ENCODE results near the gene ZMIZ1.

ZMIZ1 gene

DNA sequence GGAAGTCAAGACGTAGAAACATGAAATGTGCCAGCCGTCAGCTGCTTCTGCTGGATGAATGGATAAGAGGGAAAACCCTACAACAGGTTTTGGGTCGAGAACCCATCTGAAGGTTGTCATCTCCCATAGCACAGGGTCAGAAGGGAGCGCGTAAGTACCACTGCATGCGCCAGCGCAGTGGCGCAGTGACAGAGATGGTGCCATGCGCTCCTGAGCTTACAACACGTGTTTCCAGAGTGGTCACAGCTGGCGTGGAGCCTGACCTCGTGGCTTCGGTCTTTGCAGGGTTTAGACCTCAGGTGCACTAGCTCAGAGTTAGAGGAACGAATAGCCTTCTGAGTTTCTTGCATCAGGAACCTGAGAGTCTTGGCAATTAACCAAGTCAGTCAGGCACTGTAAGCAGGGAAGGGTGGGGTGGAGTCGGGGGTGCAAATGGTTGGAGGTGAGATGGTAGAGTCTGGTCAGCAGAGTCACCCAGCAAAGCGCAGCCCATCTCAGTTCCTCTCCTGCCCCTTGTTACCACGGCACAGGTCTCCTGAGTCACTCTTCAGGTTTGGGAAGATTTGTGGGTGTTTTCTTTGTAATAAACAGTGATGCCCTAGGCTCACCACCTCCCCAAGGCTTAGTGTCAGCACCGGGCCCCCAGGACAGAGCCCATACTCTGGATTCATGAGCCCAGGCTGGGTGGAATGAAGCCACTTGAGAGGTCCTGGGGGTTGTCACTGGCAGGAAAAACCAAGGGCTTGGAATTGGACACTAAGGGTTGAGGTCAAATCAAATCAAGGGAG, 194.4 kb downstream of the ZMIZ1 start:
- Mint-ChIP-seq H3K27me3 (no peaks in the 10 kb centered on the region), H3K4me3 (no peak overlapping the region), H3K9me3 (no peaks in the 10 kb centered on the region), H3K27ac (peak overlapping the region; percentile 98), H3K36me3 (peaks cover 31% of the 10 kb centered on the region), H3K4me1 (peaks cover 100% of the 10 kb centered on the region)
- ATAC-seq: no peak

DNA sequence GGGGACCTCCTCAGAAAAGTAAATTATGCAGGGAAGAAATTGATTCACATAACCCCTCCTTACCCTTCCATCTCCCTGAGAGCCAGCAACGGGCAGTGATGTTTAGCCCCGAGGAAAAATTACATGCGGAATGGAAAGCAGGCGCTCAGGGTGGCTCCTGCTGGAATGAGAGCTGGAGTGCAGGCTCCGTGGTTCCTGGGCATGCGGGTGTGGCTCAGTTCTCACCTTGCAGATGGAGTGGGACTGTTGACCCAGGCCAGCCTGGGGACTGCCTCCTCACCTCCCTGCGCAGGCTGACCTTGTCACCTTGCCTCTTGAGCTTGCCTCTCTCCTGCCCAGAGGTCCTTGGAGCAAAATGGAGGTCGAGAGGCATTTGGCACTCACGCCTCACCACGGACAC, 195.2 kb downstream of the ZMIZ1 start:
- ATAC-seq: no peak
- Mint-ChIP-seq H3K4me3 (no peak overlapping the region), H3K36me3 (peaks cover 30% of the 10 kb centered on the region), H3K27ac (peak overlapping the region; percentile 98), H3K9me3 (no peaks in the 10 kb centered on the region), H3K27me3 (no peaks in the 10 kb centered on the region), H3K4me1 (peaks cover 100% of the 10 kb centered on the region)

DNA sequence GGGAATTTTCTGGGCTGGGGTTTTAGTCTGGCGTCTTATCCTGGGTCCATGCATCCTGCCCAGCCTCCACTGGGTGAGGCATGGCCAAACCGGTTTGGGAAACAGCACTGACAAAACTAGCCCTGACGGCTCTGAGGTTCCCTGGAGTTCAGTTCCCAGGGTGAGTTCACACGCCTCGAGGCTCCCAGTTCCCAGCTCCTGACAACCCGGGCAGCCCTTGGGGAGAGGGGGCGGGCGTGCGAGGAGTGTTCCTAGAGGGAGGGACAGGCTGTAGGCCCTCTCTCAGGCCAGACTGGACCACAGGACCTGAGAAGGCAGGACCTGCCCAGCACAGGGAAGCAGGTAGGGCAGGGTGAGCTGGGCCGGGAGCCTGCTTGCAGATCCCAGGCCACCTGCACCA, 196.2 kb downstream of the ZMIZ1 start:
- no peak for ATAC-seq
- Mint-ChIP-seq H3K36me3 (peaks cover 33% of the 10 kb centered on the region), H3K4me3 (no peak overlapping the region), H3K27me3 (no peaks in the 10 kb centered on the region), H3K4me1 (peaks cover 99% of the 10 kb centered on the region), H3K27ac (peak overlapping the region; percentile 98), H3K9me3 (no peaks in the 10 kb centered on the region)

DNA sequence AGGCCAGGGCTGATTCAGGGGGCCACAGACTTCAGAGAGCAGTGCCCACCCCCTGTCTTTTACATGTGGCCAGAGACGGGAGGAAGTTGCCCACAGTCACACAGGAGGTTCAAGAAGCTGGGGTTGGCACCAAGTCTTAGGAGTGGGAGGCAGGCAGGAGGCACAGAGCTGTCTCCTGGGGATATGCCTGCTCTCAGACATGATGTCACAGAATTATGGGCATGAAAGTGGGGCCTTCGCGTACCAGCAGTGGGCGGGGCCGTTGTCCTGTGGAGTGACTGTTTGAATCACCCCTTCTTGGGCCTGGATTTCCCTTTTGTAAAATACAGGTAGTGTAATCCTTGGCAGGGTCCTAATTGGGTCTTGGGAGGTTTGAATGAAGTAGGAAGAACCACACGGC, 197.3 kb downstream of the ZMIZ1 start:
- Mint-ChIP-seq H3K4me1 (peaks cover 99% of the 10 kb centered on the region), H3K4me3 (peak overlapping the region; percentile 71), H3K9me3 (no peaks in the 10 kb centered on the region), H3K27me3 (no peaks in the 10 kb centered on the region), H3K27ac (peak overlapping the region; percentile 98), H3K36me3 (peaks cover 38% of the 10 kb centered on the region)
- peak; percentile 76 for ATAC-seq

DNA sequence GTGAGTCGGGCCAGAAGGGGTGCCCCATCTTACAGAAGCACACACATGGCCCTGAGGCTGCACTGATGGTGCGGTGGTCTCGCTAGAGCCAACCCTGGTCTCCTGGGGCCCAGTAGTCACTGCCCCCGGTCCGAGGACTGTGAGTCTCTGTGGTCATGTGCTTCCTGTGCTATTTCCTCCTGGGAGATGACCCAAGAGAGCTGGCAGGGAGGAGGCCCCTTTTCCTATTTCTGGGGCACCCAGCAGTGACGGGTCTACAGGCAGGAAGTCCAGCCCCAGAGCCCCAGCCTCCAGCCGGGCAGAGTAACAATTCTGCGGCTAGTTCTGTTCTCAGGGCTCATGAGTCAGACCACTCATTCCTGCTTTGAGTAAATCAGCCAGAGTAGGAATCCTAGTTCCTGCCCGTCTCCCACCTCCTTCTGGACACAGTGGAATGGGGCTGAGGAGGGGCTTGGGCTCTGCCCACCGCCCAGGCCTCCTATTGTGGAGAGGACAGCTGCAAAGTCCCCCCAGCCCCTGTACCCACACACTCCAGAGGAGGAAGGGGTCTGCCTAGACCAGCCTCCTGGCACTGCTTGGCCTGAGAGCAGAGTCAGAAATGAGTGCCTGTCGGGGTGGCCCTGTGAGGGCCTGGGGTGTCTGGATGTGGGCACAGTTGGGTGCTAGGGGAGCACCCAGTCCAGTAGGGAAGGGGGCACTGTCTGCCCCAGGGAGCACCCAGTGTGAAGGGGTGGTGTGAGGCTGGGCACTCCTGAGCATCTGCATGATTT, 198.0 kb downstream of the ZMIZ1 start:
- no peaks in the 10 kb centered on the region for H3K27me3 Mint-ChIP-seq
- H3K36me3 Mint-ChIP-seq: peaks cover 42% of the 10 kb centered on the region
- peak overlapping the region; percentile 71 for H3K4me3 Mint-ChIP-seq
- H3K4me1 Mint-ChIP-seq: peaks cover 98% of the 10 kb centered on the region
- H3K9me3 Mint-ChIP-seq: no peaks in the 10 kb centered on the region
- peak; percentile 89 for ATAC-seq
- H3K27ac Mint-ChIP-seq: peak overlapping the region; percentile 98

DNA sequence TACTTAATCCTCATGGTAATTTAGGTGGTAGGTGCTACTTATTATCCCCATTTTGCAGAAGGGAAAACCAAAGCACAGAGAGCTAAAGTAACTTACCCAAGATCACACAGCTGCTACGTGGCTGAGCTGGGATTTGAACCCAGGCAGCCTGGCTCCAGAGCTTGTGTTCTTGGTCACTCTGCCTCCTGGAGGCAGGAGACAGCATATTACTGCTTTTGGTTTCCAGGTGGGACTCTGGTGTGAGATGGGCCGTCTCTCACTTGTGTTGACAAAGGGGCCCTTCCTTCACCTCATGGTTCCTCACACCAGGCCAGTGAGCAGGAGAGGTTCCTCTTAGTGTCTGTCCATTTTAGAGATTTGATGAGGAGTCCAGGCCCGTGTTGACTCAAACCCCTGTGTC, 198.7 kb downstream of the ZMIZ1 start:
- Mint-ChIP-seq H3K27me3 (no peaks in the 10 kb centered on the region), H3K4me1 (peaks cover 98% of the 10 kb centered on the region), H3K36me3 (peaks cover 43% of the 10 kb centered on the region), H3K27ac (peak overlapping the region; percentile 98), H3K4me3 (no peak overlapping the region), H3K9me3 (no peaks in the 10 kb centered on the region)
- ATAC-seq: no peak

DNA sequence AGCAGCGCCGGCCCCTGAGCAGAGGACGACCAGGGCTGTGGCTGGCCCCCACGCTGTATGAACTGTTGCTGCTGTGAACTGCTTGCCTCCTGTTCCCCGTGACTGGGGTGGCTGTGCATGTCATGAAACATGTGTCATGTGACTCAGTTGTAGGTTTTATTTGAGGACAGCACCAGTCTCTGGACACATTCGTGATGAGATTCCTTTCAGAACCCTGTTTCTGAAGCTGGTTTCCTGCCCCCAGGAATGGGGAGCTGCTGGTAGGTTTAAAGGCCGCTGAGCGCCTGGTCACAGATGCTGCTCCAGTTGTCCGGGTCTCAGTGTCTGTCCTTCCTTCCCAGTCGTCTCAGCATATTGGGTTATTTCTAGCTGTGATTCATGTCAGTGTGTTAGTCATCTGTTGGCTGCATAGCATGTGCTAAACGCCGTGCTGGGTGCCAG, 199.4 kb downstream of the ZMIZ1 start:
- peak overlapping the region; percentile 17 for H3K4me3 Mint-ChIP-seq
- peaks cover 98% of the 10 kb centered on the region for H3K4me1 Mint-ChIP-seq

GRCh38 chr10:79268742-79269141, 200.0 kb downstream of the ZMIZ1 start:
- Mint-ChIP-seq H3K9me3 (no peaks in the 10 kb centered on the region), H3K4me3 (peak overlapping the region; percentile 17), H3K27ac (peak overlapping the region; percentile 98), H3K27me3 (no peaks in the 10 kb centered on the region), H3K36me3 (peaks cover 40% of the 10 kb centered on the region), H3K4me1 (peaks cover 98% of the 10 kb centered on the region)
- ATAC-seq: no peak

More for the DNA sequence above, 199.4 kb downstream of the ZMIZ1 start:
- peak overlapping the region; percentile 98 for H3K27ac Mint-ChIP-seq
- no peak for ATAC-seq
- H3K27me3 Mint-ChIP-seq: no peaks in the 10 kb centered on the region
- peaks cover 40% of the 10 kb centered on the region for H3K36me3 Mint-ChIP-seq
- no peaks in the 10 kb centered on the region for H3K9me3 Mint-ChIP-seq

GRCh38 chr10:79269443-79269842, 200.7 kb downstream of the ZMIZ1 start:
- H3K27me3 Mint-ChIP-seq: no peaks in the 10 kb centered on the region
- H3K9me3 Mint-ChIP-seq: no peaks in the 10 kb centered on the region
- H3K4me3 Mint-ChIP-seq: peak overlapping the region; percentile 58
- peak overlapping the region; percentile 98 for H3K27ac Mint-ChIP-seq
- H3K36me3 Mint-ChIP-seq: peaks cover 40% of the 10 kb centered on the region
- H3K4me1 Mint-ChIP-seq: peaks cover 93% of the 10 kb centered on the region
- ATAC-seq: no peak

- Mint-ChIP-seq H3K36me3 (peaks cover 40% of the 10 kb centered on the region), H3K27me3 (no peaks in the 10 kb centered on the region), H3K4me1 (peaks cover 90% of the 10 kb centered on the region), H3K27ac (peak overlapping the region; percentile 98), H3K4me3 (peak overlapping the region; percentile 58), H3K9me3 (no peaks in the 10 kb centered on the region)
- no peak for ATAC-seq
These were observed 201.2 kb downstream of the ZMIZ1 start for GRCh38 chr10:79269969-79270368.

- no peak overlapping the region for H3K4me3 Mint-ChIP-seq
- no peak for ATAC-seq
- H3K9me3 Mint-ChIP-seq: no peaks in the 10 kb centered on the region
- peak overlapping the region; percentile 98 for H3K27ac Mint-ChIP-seq
- H3K36me3 Mint-ChIP-seq: peaks cover 40% of the 10 kb centered on the region
- H3K4me1 Mint-ChIP-seq: peaks cover 84% of the 10 kb centered on the region
- H3K27me3 Mint-ChIP-seq: no peaks in the 10 kb centered on the region
These were observed 201.9 kb downstream of the ZMIZ1 start for GRCh38 chr10:79270466-79271246.

- H3K36me3 Mint-ChIP-seq: peaks cover 40% of the 10 kb centered on the region
- H3K27me3 Mint-ChIP-seq: no peaks in the 10 kb centered on the region
- H3K4me3 Mint-ChIP-seq: no peak overlapping the region
- peaks cover 73% of the 10 kb centered on the region for H3K4me1 Mint-ChIP-seq
- ATAC-seq: no peak
- H3K9me3 Mint-ChIP-seq: no peaks in the 10 kb centered on the region
- peak overlapping the region; percentile 98 for H3K27ac Mint-ChIP-seq
These were observed 203.6 kb downstream of the ZMIZ1 start for GRCh38 chr10:79272353-79272752.

DNA sequence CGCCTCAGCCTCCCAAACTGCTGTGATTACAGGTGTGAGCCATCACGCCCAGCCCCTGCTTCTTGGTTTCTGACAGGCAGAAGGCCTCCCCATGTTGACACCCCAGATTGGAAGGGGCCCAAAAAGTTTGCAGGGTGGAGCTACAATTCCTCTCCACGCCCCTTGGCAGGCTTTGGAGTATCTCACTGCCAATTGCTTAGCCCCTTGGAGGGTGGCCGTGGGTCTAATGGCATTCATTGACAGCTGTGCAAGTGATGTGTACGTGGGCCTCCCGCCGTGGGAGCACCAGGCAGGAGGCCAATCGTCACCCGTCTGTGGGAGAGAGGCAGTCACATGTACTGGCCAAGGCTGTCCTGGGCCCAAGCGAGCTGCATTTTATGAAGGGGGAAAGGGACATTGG, 204.8 kb downstream of the ZMIZ1 start:
- no peaks in the 10 kb centered on the region for H3K27me3 Mint-ChIP-seq
- H3K9me3 Mint-ChIP-seq: no peaks in the 10 kb centered on the region
- no peak overlapping the region for H3K4me3 Mint-ChIP-seq
- peaks cover 46% of the 10 kb centered on the region for H3K36me3 Mint-ChIP-seq
- H3K27ac Mint-ChIP-seq: peak overlapping the region; percentile 63
- peaks cover 60% of the 10 kb centered on the region for H3K4me1 Mint-ChIP-seq
- ATAC-seq: no peak

- Mint-ChIP-seq H3K4me3 (no peak overlapping the region), H3K27me3 (no peaks in the 10 kb centered on the region), H3K36me3 (peaks cover 47% of the 10 kb centered on the region), H3K27ac (peak overlapping the region; percentile 68), H3K9me3 (no peaks in the 10 kb centered on the region), H3K4me1 (peaks cover 53% of the 10 kb centered on the region)
- no peak for ATAC-seq
These were observed 205.7 kb downstream of the ZMIZ1 start for GRCh38 chr10:79274279-79275104.

All from stimulated activated memory B cell treated with anti-CD40 and anti-IgM and Interleukin-4, amounts not matched to agents 10 μg/mL and 1 μg/mL and 100 μg/mL, for 72 hours (primary cell).